22Rv1 (cell line): Measurements from ENCODE around the gene GNB5.

ENCODE experiments used
- H3K27ac ChIP-seq: fragments of 450-650 bp; 2 replicates; pipeline ENCODE4 v1.5.1; 2017
- ZFX ChIP-seq: fragments of 450-650 bp; IDR thresholded peaks from 2 replicates; pipeline ENCODE4 v1.6.1; 2017; ENCODE audit warnings: antibody characterized with exemption, borderline replicate concordance
- TF ChIP-seq, protein P1 (sequence below): fragments of 450-650 bp; IDR thresholded peaks from 2 replicates; pipeline ENCODE4 v1.5.1; 2017; ENCODE audit warnings: mild to moderate bottlenecking

Gene GNB5

DNA sequence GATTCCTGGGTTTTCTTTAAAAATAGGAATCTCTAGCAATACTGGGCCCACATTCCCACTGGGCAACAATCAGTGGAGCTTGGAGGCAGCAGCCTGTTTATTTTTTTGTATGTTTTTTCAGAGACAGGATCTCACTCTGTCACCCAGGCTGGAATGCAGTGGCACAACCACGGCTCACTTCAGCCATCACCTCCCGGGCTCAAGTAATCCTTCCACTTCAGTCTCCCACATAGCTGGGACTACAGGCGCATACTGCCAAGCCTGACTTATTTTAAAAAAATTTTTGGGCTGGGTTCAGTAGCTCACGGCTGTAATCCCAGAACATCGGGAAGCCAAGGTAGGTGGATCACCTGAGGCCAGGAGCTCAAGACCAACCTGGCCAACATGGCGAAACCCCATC, 29.1 kb upstream of the GNB5 start:
- TF ChIP-seq, protein P1, sequence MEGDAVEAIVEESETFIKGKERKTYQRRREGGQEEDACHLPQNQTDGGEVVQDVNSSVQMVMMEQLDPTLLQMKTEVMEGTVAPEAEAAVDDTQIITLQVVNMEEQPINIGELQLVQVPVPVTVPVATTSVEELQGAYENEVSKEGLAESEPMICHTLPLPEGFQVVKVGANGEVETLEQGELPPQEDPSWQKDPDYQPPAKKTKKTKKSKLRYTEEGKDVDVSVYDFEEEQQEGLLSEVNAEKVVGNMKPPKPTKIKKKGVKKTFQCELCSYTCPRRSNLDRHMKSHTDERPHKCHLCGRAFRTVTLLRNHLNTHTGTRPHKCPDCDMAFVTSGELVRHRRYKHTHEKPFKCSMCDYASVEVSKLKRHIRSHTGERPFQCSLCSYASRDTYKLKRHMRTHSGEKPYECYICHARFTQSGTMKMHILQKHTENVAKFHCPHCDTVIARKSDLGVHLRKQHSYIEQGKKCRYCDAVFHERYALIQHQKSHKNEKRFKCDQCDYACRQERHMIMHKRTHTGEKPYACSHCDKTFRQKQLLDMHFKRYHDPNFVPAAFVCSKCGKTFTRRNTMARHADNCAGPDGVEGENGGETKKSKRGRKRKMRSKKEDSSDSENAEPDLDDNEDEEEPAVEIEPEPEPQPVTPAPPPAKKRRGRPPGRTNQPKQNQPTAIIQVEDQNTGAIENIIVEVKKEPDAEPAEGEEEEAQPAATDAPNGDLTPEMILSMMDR: no peak
- no peak overlapping the region for H3K27ac ChIP-seq

DNA sequence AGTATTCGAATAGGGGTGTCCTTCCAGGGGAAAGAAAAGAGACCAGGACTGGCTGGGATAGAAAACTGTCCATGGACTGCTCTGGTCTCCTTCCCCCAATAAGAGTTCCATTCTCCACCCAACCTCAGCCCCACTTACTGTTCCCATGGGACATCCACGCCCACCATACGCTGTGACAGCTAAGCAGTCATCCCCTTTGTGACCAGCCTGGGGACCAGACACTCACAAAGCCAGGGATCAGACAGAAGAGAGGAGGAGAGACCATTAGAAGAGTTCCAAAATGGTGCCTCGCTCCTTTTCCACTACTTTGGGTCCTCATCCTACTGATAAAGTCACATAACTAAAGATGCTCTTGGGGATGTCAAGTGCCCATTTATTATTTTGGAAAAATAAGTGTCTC, 27.6 kb upstream of the GNB5 start:
- no peak for TF ChIP-seq ZFX
- TF ChIP-seq, protein P1: no peak
- H3K27ac ChIP-seq: no peak overlapping the region

DNA sequence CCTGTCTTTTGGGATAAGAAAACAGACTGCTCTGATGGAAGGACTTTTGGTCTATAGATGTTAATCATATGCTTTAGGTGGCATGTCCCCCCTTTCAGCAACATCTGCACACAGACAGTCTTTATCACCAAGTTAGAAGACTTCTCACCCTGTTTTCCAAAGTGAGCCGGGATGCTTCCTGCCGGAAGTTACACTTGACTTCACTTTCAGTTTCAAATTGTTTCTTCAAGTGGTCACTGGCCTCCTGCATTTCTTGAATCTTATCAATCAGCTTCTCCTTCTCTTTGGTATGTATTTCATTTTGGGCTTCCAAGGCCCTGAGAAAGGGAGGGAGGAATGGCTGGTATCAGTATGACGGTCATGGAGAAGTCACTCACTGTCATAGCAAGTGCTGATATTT, 27.2 kb upstream of the GNB5 start:
- TF ChIP-seq ZFX: no peak
- TF ChIP-seq, protein P1: no peak

DNA sequence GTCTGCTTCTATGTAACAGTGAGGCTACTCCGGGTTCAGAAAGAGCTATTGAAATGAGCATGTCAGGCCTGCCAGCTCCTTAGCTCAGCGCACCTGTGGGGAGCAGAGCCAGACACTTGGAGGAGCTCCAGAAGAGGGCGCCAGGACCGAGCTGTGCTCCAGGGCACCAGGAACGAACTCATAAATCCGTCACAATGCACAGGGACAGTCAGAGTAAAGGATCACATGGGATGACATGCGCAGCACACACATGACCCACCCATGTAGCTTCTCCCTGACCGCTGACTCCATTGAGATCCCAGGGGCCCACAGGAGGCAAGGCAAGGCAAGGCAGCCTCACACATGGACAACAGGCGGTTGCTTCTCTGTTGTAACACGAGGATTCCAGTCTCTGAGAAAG, 26.0 kb upstream of the GNB5 start:
- H3K27ac ChIP-seq: no peak overlapping the region
- TF ChIP-seq ZFX: no peak
- TF ChIP-seq, protein P1: peak; percentile 50

More for the DNA sequence above, 27.2 kb upstream of the GNB5 start:
- no peak overlapping the region for H3K27ac ChIP-seq

DNA sequence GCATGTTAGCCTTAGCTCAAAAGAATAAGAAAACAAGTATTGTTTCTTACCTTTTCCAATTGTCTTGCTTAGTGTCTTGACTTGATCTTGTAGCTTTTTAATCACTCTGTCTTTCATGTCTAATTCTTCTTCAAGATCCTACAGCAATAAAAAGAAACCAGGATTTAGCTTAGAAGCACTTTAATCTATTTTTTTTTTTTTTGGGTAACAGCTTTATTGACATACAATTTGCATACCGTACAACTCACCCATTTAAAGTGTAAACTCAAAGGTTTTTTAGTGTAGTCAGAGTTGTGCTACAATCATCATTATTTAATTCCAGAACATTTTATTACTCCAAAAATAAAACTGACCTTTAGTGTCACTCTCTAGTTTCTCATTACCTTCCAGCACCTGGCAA, 23.4 kb upstream of the GNB5 start:
- H3K27ac ChIP-seq: no peak overlapping the region; the same call in 1 of the 2 replicates
- no peak for TF ChIP-seq ZFX
- TF ChIP-seq, protein P1: no peak

DNA sequence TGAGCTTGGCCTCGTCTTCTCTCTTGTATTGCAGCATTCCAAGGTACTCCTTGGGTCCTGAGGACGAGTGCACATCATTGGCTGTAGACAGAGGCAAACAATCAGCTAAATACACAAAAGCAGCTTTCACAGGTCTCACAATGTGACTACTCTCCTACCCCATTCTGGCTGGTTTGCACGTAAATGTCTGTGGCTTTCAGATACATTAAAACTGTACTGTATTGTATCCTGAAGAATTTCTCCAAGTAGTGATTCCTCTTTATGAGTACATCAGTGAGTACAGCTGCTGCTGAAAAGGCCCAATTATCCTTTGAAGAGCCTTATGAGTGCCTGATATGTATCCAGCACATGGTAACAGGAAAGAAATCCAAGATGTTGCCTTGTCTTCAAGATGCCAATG, 22.0 kb upstream of the GNB5 start:
- no peak for TF ChIP-seq ZFX
- TF ChIP-seq, protein P1: no peak
- H3K27ac ChIP-seq: no peak overlapping the region

DNA sequence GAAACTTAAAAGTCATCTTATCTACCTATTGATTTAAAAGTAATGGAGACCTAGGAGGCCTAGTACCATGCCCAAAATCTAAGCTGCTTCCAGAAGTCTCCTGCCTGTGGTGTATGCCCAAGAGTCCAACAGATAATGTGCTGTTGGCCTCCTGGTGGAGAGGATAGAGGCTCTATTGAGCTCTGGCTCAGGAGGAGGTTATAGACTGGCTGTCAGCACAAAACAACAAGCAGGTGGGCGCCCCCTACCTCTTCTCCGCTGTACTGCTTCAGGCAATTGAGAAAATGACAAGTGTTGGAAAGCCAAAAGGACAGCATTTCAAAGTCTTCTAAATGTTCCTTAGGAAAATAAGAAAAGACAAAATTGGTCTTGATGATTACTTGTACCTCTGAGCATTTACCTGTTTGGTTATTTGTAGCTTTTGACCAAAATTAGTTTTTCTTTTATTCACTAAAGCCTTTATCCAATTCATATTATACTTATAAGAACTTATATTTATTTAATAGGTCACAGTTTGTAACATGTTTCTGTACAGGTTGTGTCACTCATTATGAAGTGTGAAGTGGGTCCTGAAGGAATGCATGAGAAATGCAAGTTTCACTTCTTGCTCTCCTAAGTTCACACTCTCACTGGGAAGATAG, 17.2 kb upstream of the GNB5 start:
- no peak overlapping the region for H3K27ac ChIP-seq
- TF ChIP-seq, protein P1: peak; percentile 93
- no peak for TF ChIP-seq ZFX
